Skeletal muscle cell (primary cell): ENCODE measurements around the gene TMEM217.

Experiments used
- DNase-seq: peaks from one replicate; pipeline ENCODE4 v3.0.0-alpha.2; 2010; ENCODE audit warnings: low read depth
- H3K4me3 ChIP-seq: 2 replicates; pipeline ENCODE4 v1.5.1; 2011; ENCODE audit warnings: low read depth, mild to moderate bottlenecking, control low read depth, low read length, moderate library complexity

TMEM217 gene

DNA sequence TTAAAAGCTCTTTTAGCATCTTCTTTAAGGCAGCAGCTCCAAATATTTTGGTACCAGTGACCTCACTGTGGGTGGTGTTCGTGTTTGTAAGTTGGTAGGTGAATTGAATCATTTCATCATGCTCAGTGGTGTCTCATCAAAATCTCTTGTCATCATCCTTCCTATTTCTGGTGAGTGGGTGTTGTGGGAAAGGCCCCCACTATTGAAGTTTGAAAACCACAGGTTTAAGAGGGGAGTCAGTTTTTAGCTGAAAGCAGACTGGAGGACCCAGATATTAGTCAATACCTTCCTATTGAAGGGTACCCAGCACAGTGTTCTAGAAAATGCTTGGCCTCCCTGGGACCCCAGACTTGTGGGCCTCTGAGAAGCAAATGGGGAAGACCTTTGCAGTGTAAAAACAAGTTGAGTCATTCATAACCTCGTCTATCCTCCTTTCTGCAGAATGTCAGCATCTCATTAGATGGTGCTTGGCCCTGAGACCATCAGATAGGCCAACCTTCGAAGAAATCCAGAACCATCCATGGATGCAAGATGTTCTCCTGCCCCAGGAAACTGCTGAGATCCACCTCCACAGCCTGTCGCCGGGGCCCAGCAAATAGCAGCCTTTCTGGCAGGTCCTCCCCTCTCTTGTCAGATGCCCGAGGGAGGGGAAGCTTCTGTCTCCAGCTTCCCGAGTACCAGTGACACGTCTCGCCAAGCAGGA, 84.3 kb downstream of the TMEM217 start:
- no peak for DNase-seq
- no peak overlapping the region for H3K4me3 ChIP-seq

DNA sequence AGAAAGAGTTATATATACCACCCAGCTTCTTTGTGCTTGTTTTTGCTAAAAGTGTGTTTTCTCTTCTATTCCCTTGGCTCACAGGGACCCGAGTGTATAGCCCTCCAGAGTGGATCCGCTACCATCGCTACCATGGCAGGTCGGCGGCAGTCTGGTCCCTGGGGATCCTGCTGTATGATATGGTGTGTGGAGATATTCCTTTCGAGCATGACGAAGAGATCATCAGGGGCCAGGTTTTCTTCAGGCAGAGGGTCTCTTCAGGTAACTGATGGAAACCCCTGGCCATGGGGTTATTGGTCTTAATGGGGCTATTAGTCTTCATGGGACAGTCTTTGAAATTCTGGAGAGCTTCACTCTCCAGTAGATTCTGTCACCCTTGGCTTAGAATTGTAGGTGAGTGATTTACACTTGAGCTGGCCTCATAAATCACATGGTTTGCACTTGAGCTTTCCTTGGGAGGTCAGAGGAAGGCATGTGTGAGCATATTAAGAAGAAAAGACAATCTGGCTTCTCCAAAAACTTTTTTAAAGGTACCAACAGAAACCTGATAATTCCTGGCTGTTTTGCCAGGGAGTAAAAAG, 84.9 kb downstream of the TMEM217 start:
- peak overlapping the region; percentile 78 for H3K4me3 ChIP-seq

GRCh38 chr6:37171970-37172812, 85.8 kb downstream of the TMEM217 start:
- H3K4me3 ChIP-seq: peak overlapping the region; percentile 78
- DNase-seq: peak; percentile 69

More for the DNA sequence above, 84.9 kb downstream of the TMEM217 start:
- no peak for DNase-seq

DNA sequence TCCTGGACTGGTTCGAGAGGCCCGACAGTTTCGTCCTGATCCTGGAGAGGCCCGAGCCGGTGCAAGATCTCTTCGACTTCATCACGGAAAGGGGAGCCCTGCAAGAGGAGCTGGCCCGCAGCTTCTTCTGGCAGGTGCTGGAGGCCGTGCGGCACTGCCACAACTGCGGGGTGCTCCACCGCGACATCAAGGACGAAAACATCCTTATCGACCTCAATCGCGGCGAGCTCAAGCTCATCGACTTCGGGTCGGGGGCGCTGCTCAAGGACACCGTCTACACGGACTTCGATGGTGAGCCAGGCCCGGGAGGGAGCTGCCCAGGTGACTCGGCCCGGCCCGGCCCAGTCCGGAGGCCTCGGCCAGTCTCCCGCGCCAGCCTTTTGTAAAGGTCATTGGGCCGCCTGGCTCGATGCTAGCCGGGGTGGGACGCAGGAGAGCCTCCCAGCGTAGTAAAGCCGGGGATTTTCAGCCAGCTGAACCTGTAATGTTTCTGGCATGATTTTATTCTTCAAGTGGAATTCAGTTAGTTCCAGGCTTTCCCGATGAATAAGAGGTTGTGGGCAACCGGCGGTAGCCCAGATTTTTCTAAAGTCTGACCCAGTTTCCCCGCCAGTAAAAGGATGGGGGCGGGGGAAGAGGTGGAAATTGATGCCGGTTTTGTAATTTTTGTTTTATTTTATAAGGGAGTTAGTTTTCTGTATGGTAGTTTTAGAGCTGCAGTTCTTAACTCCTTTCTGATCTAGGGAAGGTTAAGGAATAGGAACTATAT, 86.6 kb downstream of the TMEM217 start:
- H3K4me3 ChIP-seq: peak overlapping the region; percentile 78
- DNase-seq: no peak

- peak overlapping the region; percentile 78 for H3K4me3 ChIP-seq
- DNase-seq: no peak
Observed at GRCh38 chr6:37170273-37171200, 87.4 kb downstream of the TMEM217 start.

DNA sequence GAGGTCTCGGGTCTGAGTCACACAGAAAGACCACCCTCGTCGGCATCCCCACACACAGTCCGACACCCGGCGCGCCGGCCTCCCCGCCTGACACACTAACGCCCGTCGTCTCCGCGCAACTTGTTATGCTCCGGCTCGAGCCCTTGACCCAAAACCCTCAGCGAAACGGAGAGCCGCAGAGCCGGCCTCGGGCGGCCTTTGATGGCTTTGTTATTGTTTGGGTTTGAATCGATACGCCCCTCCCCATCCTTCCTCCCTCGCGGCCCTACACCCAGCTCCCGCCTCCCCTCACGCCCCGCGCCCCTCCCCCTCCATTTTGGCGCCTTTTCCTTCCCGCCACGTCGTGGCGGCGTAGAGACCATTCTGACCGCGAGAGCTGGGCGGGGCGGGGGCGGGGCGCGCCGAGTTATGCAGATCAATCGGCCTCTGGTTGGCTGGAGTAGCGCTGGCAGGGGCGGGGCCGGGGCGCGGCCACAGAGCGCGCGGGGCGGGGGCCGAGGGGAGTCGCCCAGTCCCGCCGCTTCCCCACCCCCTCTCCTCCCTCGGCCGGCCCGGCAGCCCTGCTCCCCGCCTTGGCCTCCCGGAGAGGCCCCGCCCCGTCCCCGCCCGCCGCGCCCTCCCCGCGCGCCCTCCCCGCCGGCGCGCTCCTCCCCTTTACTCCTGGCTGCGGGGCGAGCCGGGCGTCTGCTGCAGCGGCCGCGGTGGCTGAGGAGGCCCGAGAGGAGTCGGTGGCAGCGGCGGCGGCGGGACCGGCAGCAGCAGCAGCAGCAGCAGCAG, 88.3 kb downstream of the TMEM217 start, which contains the start of gene PIM1:
PIM1 (plus strand) TSS at position 657 of the 777 bp plus-strand sequence. CDS start 424 bp downstream, outside the sequence.
- peak within 1 kb of the TSS; percentile 78 for H3K4me3 ChIP-seq

DNA sequence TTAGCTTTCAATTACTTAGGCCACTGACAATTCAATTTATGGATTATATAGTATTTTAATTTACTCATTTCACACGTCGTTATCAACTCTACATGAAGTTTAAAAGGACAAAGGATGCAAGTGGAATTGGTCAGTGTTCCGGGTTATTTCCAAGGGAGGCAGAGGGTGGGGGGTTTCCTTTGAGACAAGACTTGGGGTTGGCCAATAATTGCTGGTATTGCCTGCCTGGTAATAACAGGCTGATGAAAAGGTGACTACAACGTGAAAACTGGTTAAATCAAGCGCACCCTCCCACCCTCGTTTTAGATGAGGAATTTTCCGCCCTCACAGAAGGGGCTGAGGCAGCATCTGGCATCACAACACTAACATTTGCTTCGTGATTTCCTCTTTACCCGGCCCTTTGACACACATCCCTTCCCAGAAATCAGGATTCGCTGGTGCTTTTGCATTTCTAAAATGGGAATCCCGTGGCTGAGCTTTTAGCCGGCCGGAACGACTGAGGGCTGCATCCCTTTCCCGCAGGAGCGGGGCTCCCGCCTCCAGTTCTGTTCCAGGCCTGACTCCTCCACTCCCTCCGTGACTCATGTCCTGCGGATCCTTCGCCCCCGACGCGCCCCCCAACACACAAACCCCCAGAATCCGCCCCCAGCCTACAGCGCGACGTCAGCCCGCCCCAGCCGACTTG, 89.0 kb downstream of the TMEM217 start:
- no peak for DNase-seq
- H3K4me3 ChIP-seq: peak overlapping the region; percentile 53

More for the DNA sequence above, 88.3 kb downstream of the TMEM217 start, which contains the start of gene PIM1:
- peak; percentile 94 for DNase-seq

DNA sequence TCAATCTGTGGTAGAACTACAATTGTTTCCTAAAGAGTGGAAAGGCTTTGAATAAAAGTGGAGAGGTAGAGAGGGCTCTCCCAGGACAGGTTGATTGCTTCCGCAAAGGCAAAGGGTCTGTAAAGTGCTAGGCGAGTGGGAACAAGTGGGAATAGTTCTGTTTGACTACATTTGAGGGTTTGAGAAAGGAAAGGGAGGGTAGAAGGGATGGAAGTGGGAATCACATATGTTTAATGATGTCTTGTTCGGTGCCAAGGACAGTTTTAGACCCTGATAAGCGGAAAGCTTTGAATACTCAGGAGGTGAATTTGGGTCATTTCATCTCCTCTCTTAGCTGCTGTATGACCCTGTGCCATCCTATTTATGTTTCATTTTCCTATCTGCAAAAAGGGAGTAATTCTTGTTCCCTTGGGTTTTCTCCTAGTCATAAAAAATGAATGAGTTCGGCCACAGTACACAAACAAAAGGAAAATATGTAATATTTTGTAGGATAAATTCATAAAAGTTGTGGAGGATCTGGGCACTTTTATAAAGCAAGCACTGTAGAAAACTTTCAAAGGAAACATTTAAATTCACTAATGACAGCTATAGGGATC, 89.7 kb downstream of the TMEM217 start:
- no peak overlapping the region for H3K4me3 ChIP-seq
- DNase-seq: no peak

DNA sequence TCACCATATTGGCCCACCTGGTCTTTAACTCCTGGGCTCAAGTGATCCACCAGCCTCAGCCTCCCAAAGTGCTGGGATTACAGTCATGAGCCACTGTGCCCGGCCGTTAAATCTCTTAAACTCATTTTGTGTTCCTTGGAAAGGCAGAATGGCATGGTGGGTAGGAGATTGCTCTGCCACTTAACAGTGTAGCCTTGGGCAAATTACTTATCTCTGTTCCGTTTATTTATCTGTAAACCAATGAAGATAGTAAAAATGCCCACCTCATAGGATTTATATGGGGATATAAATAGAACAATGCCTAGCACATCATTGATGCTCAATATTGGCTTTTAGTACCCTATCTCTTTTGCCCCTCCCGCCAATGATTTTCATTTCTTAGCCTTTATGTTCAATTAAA, 95.2 kb downstream of the TMEM217 start:
- no peak overlapping the region for H3K4me3 ChIP-seq
- DNase-seq: no peak
